HepG2 (cell line): ENCODE data around the gene LYZL2. TPM values are rescaled to one million over a fixed set of nuclear protein-coding genes. Genes with fewer than 3 reads are reported as not detected.

Experiments
- BCL3 ChIP-seq: sonication (generic); formaldehyde crosslinking; IDR thresholded peaks from 2 replicates; pipeline ENCODE4 v1.5.1; 2020; ENCODE audit warnings: mild to moderate bottlenecking, missing genetic modification reagents, moderate library complexity
- CBFB ChIP-seq: sonication (generic); formaldehyde crosslinking; IDR thresholded peaks from 2 replicates; pipeline ENCODE4 v1.4.0; 2020; ENCODE audit warnings: missing genetic modification reagents
- CC2D1A ChIP-seq: sonication (generic); formaldehyde crosslinking; IDR thresholded peaks from 2 replicates; pipeline ENCODE4 v1.8.1; 2023; ENCODE audit warnings: mild to moderate bottlenecking, missing genetic modification reagents
- CERS6 ChIP-seq: sonication (generic); formaldehyde crosslinking; IDR thresholded peaks from 2 replicates; pipeline ENCODE4 v1.5.0; 2020; ENCODE audit warnings: missing genetic modification reagents
- GMEB2 ChIP-seq: IDR thresholded peaks from 2 replicates; pipeline ENCODE4 v1.6.1; 2016; ENCODE audit warnings: missing biosample characterization, missing genetic modification reagents, low read depth
- IKZF1 ChIP-seq: fragments of 450-650 bp; IDR thresholded peaks from 2 replicates; pipeline ENCODE4 v1.7.1; 2016
- IKZF4 ChIP-seq: sonication (generic); formaldehyde crosslinking; IDR thresholded peaks from 2 replicates; pipeline ENCODE4 v1.5.1; 2020; ENCODE audit warnings: borderline replicate concordance, mild to moderate bottlenecking, low read depth, missing genetic modification reagents; ENCODE audit errors: not compliant biosample characterization
- NCOA1 ChIP-seq: sonication (generic); formaldehyde crosslinking; IDR thresholded peaks from 2 replicates; pipeline ENCODE4 v1.9.0; 2021; ENCODE audit warnings: missing genetic modification reagents
- NFRKB ChIP-seq: fragments of 450-650 bp; IDR thresholded peaks from 2 replicates; pipeline ENCODE4 v1.6.1; 2017
- NFYC ChIP-seq: IDR thresholded peaks from 2 replicates; pipeline ENCODE4 v1.6.1; 2016; ENCODE audit warnings: missing genetic modification reagents, missing compliant biosample characterization
- NONO ChIP-seq, 2 experiments: fragments of 450-650 bp in 1 of 2; sonication (generic) in 1 of 2; formaldehyde crosslinking in 1 of 2; IDR thresholded peaks in 1 of 2; conservative IDR thresholded peaks in 1 of 2; 2 replicates each; pipeline versions ENCODE4 v1.6.1 to v1.8.0; 2017 to 2022; ENCODE audit warnings: mild to moderate bottlenecking in 1 of 2, missing genetic modification reagents in 1 of 2, moderate library complexity in 1 of 2
- RAD21 ChIP-seq: fragments of 450-650 bp; formaldehyde crosslinking; IDR thresholded peaks from 2 replicates; pipeline ENCODE4 v1.5.0; 2020; ENCODE audit warnings: mild to moderate bottlenecking
- RBM22 ChIP-seq: fragments of 200-400 bp; formaldehyde crosslinking; optimal IDR thresholded peaks from 2 replicates; pipeline ENCODE3; 2017; ENCODE audit warnings: mild to moderate bottlenecking, low read length, moderate library complexity
- REPIN1 ChIP-seq: sonication (generic); formaldehyde crosslinking; IDR thresholded peaks from 2 replicates; pipeline ENCODE4 v1.8.0; 2022; ENCODE audit warnings: missing genetic modification reagents, low read depth, mild to moderate bottlenecking, borderline replicate concordance
- SAP130 ChIP-seq: IDR thresholded peaks from 2 replicates; pipeline ENCODE4 v1.6.1; 2016; ENCODE audit warnings: low read depth
- SATB2 ChIP-seq: sonication (generic); formaldehyde crosslinking; IDR thresholded peaks from 2 replicates; pipeline ENCODE4 v1.5.0; 2020; ENCODE audit warnings: missing genetic modification reagents
- SUZ12 ChIP-seq: fragments of 150-350 bp; IDR thresholded peaks from 2 replicates; pipeline ENCODE4 v1.6.1; 2014; ENCODE audit warnings: low read depth, low read length
- TBP ChIP-seq: sonication (generic); formaldehyde crosslinking; IDR thresholded peaks from 2 replicates; pipeline ENCODE4 v1.5.0; 2020; ENCODE audit warnings: missing genetic modification reagents
- TBX3 ChIP-seq: fragments of 450-650 bp; IDR thresholded peaks from 2 replicates; pipeline ENCODE4 v1.6.1; 2017; ENCODE audit warnings: antibody characterized with exemption, mild to moderate bottlenecking, inconsistent platforms, borderline replicate concordance
- TEAD3 ChIP-seq: optimal IDR thresholded peaks from 2 replicates; pipeline ENCODE3; 2016; ENCODE audit warnings: borderline replicate concordance
- ZBED4 ChIP-seq: sonication (generic); formaldehyde crosslinking; IDR thresholded peaks from 2 replicates; pipeline ENCODE4 v1.4.0; 2020; ENCODE audit warnings: missing genetic modification reagents, borderline replicate concordance
- ZBTB8A ChIP-seq: sonication (generic); formaldehyde crosslinking; IDR thresholded peaks from 2 replicates; pipeline ENCODE4 v1.4.0; 2020; ENCODE audit warnings: mild to moderate bottlenecking, low read depth, missing genetic modification reagents, borderline replicate concordance
- ZNF234 ChIP-seq: sonication (generic); formaldehyde crosslinking; conservative IDR thresholded peaks from 2 replicates; pipeline ENCODE4 v1.5.1; 2020; ENCODE audit warnings: mild to moderate bottlenecking, missing genetic modification reagents
- ZNF30 ChIP-seq: sonication (generic); formaldehyde crosslinking; IDR thresholded peaks from 2 replicates; pipeline ENCODE4 v1.5.0; 2020; ENCODE audit warnings: mild to moderate bottlenecking, missing genetic modification reagents
- ZNF773 ChIP-seq: sonication (generic); formaldehyde crosslinking; IDR thresholded peaks from 2 replicates; pipeline ENCODE4 v1.4.0; 2020; ENCODE audit warnings: missing genetic modification reagents, borderline replicate concordance
- polyA plus RNA-seq, 8 experiments: library from polyadenylated mRNA; depleted of rRNA in 3 of 8; stranded (reverse) in 7 of 8; unstranded in 1 of 8; fragments of >200 nt; fragmentation: Illumina TruSeq in 4 of 8; extraction: Trizol in 4 of 8; gene quantifications; 2 replicates each; pipeline versions ENCODE4 v1.2.1 to v1.2.3, GENCODE V29; 2011 to 2016; ENCODE audit warnings: low read depth in 4 of 8, missing spikeins in 1 of 8, mixed read lengths in 1 of 8; ENCODE audit not compliant: insufficient read depth in 1 of 8
- total RNA-seq, 5 experiments: library from RNA; depleted of rRNA; stranded (reverse); fragments of >200 nt; fragmentation: Illumina TruSeq; extraction: Trizol; gene quantifications; 2 replicates each; pipeline ENCODE4 v1.2.3, GENCODE V29; 2016; ENCODE audit warnings: low read depth in 1 of 5

LYZL2 gene
- total and polyA plus RNA-seq, 2 of the 13 experiments (the other 11 are each of a cell fraction or from before 2014, with no cell fraction given): 0.20 to 0.63 TPM

GRCh38 chr10:30583778-30584415 is 45.7 kb downstream of the LYZL2 start (continued):
- TF ChIP-seq IKZF1 (no peak), GMEB2 (CRISPR knock-in tag) (no peak), ZBTB8A (CRISPR knock-in tag) (no peak), NCOA1 (CRISPR knock-in tag) (no peak), ZNF234 (CRISPR knock-in tag) (no peak), CBFB (CRISPR knock-in tag) (no peak), BCL3 (no peak), SUZ12 (no peak), ZNF773 (CRISPR knock-in tag) (no peak), IKZF4 (CRISPR knock-in tag) (no peak), NFRKB (no peak), REPIN1 (0 out of 2 replicates have a peak, but pooled peaks have one; percentile 45), SAP130 (peak; percentile 76), NFYC (CRISPR knock-in tag) (no peak), TEAD3 (CRISPR knock-in tag) (peak; percentile 81), RAD21 (no peak), NONO (IDR thresholded peaks at IDR 0.05) (no peak), NONO (CRISPR knock-in tag; conservative IDR thresholded peaks at IDR 0.05) (no peak), RBM22 (no peak), ZNF30 (no peak), CC2D1A (CRISPR knock-in tag) (0 out of 2 replicates have a peak, but pooled peaks have one; percentile 18), SATB2 (CRISPR knock-in tag) (no peak), CERS6 (no peak), ZBED4 (no peak), TBP (CRISPR knock-in tag) (no peak), TBX3 (no peak)
